AML-193 (cell line): Measurements from ENCODE around the gene TMTC1.
"Not testable (repeated sequence)": the region's sequence is repeated elsewhere in the genome, so short reads cannot be mapped to it uniquely, and the experiment has no call there.

ENCODE experiments used
- DNase-seq, 2 experiments: peaks; one replicate each; lab custom pipeline; 2025; lab: John Stamatoyannopoulos, UW

Gene TMTC1

DNA sequence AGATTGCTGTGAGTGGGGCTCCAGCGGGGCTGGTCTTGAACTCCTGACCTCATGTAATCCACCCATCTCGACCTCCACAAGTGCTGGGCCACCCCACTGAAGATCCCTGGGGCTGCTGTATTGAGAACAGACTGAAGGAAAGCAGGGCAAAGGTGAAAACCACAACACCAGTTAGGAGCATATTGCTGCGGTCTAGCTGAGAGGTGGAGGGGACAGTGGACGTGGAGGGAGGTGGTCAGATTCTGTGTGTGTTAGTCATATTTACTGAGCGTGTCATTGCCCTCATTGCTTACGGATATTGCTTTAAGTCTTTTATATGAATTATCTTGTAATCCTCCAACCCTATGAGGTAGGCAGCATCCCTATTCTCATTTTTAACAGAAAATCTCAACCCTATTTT is 217.3 kb downstream of the TMTC1 start:
- no peak for DNase-seq

DNA sequence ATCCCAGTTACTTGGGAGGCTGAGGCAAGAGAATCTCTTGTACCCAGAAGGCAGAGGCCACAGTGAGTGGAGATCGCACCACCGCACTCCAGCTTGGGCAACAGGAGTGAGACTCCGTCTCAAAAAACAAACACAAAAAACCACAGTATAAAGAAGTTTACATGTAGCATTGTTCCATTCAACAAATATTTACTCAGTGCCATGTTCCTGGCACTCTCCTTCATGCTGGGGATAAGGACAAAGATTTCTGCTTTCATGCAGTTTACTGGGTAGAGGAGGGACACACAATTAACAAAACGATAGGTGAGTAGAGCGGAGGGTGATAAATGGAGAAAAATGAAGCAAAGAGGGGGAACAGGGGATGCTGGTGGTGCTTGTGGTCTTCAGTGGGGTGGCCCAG is 218.0 kb downstream of the TMTC1 start:
- no peak for DNase-seq

DNA sequence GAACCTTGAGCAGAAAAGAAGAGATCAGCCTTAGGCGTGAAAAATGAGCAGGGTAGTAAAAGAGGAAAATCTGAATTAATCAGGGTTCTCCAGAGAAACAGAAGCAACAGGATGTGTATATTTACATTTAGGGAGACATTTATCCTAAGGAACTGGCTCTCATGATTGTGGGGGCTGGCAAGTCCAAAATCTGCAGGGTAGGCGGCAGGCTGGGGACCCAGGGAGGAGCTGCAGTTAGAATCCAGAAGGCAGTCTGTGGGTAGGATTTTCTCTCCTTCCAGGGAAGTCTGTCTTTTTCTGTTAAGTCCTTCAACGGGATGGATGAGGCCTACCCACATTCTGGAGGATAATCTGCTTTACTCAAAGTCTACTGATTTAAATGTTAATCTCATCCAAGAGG is 218.8 kb downstream of the TMTC1 start:
- DNase-seq = no peak

DNA sequence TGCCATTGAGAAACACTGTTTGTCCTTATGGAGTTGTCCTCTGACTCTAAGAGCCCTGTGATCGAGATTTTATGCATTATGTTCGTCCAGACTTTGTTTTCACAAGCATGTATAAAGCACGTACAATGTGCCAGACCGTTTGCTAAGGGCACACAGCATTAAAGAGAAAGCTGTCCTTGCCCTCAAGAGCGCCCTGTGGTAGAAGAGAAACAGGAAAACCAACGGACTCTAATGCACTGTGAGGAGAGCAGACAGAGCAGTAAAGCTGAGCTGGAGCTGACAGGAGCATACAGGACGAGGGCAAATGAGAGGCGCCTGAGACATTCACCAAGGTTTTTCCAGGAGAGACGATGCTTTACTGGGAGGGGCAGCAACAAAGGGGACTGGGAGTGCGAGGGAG is 220.1 kb downstream of the TMTC1 start:
- DNase-seq = no peak

DNA sequence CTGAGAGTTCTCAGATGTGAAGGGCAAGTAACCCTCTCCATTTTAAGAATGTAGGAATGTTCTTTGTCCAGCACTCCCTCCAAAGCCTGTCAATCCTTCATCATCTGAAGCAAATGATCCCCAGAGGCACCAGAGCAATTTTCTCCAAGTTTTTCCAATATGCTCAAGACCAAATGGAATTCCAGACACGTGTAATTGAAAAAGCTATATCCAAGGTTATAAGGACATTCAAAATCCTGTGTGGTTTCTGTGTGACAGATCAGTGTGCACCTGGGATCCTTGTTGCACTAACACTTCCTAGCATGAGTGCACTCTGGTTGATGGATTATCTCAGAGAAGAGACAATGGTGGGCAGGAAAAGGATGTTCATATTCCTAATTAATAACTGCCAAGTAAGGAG is 220.7 kb downstream of the TMTC1 start:
- DNase-seq = no peak

DNA sequence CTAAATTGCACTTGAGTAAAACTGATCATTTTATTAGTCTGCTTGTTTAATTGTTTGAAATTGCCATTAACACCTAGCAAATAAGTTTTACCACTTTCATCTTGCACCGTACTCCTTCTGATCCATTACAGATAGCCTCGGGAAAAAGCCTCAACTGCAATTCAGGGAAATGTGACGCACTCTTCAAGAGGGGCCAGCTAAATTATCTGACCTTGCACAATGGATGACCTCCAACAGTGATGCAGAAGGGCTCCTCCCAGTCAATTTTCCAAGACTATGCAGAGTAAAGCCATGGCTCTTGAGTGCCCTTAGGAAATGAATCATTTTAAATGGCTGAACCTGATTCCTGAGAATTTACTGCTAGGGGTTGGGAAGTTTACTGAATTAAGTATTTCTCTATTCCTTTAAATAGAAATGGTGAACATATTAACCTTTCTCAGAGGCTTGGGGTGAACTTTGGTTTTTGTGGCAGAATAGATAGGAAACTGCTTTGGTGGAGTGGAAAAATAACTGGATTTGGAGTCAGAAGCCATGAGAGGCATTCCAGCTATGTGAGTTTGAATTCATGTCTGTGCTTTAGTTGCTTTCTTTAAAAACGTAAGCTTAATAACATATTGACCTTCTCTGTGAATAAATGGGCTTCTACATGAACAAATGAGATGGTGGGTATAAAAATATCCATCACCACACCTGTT is 221.5 kb downstream of the TMTC1 start:
- no peak for DNase-seq

DNA sequence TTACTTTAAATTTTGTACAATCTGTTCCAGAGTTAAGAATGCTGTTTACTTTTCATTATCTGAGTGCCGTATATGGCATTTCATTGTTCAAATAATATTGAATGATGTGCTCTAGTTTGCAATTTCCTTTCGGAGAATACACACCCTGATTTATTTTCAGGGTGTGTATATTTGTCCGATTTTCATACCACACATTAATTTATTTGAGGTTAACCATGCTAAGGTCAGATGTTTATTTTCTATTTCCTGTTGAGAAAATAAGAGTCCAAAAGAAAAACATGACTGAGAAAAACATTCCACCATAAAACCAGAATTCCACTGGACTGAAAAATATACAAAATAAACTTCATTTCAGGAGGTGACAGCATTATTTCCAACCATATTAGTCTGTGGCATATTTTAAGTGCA is 222.1 kb downstream of the TMTC1 start:
- DNase-seq = no peak

DNA sequence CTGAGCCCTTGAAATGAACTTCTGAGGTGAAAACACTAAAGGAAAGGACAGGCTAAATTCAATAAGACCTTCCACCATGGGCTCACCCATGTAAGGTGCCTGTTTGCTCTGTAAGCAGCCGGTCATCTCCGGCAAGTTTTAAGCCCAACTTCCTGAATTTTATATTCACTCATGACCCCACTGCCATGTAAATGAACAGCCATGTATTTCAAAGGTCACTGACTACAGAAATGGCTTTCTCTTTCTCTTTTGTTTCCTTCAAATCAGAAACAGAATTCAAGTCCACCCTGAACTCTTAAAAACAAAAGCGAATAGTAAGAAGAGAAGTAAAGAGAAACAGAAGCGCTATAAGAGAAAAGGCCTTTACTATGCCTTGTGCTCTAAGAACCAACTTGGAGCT is 224.5 kb downstream of the TMTC1 start:
- DNase-seq = no peak

DNA sequence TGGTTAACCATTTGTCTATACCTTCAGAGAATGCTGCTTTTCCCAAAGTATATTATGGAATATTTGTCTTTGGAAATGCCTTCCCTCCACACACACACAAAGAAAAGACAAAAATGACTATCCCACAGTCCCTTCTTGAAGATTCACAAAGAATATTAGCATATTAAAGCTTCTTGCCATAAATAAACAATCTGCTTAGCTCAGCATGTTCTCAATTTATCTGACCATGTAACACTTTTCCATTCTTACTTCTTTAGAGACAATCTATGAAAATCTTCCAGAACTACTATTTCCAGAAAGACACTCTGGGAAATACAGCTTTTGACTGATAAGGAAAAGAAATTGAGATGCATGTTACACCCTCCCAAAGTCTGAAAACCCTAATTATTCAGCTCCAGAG is 227.4 kb downstream of the TMTC1 start:
- no peak for DNase-seq

DNA sequence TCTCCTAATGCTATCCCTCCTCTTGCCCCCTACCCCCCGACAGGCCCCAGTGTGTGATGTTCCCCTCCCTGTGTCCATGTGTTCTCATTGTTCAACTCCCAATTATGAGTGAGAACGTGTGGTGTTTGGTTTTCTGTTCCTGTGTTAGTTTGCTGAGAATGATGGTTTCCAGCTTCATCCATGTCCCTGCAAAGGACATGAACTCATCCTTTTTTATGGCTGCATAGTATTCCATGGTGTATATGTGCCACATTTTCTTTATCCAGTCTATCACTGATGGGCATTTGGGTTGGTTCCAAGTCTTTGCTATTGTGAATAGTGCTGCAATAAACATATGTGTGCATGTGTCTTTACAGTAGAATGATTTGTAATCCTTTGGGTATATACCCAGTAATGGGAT is 228.3 kb downstream of the TMTC1 start:
- DNase-seq = not testable (repeated sequence)

DNA sequence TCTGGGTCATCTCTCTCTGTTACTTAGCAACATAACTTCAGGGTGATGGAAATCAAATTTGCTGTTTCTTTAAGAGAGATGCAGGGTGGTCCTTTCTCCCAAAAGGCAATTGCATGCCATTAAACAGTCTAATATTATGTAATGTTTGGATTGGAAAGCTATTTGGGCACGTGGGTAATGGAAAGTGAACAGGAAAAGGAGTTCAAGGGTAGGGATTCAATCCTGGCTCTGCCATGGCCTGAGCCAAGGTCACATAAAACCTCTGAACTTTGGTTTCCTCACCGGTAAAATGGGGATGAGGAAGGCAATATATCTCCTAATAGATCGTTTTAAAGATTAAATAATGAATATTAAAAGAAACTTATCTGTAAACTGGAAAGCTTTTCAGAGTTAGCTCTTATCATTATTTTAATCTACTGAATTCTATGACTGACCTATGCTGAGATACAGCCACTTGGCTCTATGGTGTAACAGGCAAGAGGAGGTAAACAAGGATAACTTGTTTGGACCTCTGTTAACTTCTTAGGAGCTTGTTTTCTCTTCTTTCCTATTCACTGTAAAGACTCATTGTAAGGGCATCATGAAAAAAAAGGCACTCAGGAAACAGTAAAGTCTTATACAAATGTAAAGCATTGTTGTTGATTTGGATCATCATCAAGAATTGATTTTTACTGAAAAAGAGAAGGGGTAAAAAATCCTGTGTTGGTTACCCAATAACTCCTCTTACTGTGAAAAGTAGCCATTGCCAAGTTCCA is 230.6 kb downstream of the TMTC1 start:
- no peak for DNase-seq

DNA sequence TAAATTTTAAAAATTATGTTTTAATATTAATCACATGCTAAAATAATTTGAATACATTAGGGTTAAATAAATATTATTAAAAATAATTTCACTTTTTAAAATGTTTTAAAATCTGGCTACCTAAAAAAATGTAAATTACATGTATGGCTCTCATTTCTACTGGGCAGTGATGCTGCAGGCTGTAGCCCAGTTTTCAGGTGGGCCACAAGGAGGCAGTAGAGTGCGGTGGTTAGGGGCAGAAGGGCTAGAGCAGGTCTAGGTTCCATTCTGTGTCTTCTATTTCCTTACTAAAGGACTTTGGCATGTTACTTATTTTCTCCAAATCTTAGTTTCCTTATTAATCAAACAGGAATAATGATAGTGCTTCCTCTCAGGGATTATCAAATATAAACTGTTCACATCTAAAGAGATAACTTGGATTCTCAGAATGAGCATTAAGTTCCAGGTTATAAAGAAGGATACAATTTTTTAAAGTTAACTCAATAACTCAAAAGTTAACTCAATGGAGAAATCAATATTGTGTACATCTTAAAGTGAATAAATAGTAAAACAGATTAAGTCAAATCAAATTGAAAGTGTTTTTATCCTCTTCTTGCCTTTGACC is 231.3 kb downstream of the TMTC1 start:
- peak; percentile 50 to 56 for DNase-seq

DNA sequence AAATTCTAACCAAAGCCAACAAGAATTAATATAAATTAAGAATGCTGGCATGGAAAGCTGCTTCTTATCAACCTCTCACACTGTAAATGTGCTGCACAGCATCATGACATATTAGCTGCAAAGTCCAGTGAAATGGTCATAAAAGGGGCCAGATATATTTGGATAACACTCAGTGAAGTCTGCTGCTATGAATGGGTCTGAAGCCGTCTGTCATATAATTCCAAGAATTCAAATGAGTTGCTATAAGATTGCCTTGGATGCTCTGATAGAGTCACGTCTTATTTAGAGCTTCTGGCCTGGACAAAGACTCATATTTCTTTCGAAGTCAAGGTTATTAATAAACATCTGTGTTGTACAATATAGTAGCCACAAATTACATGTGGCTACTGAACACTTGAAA is 231.9 kb downstream of the TMTC1 start:
- no peak for DNase-seq

DNA sequence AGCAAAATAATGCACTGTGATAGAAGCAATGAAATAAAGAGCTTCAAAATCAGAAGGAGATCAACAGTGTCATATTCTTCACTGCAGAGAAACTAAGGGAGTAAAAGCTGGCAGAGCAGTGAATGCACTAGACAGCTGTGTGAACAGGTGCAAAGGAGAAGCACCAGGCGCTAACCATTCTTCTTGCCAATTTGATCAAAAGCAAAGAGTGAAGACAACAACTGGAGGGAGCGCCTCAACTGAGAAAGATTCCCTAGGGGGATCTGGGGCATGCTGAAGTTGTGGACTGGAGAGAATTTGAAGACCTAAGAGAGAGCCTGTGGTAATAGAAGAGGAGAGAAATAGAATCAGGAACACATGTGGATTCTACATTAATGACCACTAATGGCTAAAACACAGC is 235.9 kb downstream of the TMTC1 start:
- no peak for DNase-seq

DNA sequence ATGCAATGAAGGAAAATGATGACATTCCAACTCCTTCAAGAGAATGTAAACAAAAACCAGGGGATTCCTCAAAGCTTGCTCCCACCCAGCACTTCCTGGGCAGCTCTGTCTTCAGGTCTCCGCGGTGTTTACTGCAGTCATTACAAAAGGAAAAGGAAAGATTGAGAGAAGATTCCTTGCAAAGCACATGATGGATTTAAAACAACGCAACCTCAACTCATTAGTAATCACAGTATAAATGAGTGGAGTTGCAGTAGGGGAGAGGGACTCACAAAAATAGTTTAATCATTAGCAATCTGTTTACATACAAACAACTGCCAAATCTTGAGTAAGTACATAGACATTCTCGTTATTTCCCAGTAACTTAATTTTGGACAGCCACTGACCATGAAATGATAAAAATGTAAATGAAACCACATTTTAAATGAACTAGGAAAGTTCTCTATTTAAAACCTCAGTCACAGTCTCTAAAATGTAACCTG is 236.6 kb downstream of the TMTC1 start:
- DNase-seq = no peak

DNA sequence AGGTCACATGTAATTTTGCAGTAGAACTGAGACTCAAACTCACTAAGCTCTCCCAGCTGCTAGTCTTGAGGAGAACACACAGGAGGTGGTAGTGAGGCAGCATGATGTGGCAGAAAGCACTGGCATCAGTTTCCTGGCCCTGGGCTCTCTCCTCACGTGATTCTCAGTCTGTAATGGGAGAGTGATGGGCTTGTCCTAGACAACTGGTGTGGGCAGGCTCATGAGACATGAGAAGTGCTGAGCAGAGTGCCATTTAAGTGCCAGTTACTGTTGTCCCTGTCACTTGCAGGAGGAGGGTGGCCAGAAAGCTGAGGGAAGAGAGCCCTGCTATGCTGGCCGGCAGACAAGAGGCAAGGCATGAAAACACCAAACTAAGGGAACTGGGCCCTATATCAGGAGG is 237.7 kb downstream of the TMTC1 start:
- DNase-seq = no peak

DNA sequence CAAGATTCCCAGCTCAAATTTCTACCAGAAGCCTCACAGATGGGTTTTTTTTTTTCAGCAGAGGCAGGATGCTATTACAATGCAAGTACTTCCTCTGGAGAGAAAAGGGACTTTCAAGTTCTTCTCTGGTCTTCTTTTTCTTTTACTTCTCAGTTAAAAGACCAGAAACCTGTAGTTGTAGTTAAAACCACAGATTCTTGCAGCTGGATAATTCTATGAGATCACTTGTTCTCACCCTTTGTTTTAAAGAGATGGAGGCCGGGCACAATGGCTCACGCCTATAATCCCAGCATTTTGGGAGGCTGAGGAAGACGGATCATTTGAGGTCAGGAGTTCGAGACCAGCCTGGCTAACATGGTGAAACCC is 238.7 kb downstream of the TMTC1 start:
- DNase-seq = no peak

DNA sequence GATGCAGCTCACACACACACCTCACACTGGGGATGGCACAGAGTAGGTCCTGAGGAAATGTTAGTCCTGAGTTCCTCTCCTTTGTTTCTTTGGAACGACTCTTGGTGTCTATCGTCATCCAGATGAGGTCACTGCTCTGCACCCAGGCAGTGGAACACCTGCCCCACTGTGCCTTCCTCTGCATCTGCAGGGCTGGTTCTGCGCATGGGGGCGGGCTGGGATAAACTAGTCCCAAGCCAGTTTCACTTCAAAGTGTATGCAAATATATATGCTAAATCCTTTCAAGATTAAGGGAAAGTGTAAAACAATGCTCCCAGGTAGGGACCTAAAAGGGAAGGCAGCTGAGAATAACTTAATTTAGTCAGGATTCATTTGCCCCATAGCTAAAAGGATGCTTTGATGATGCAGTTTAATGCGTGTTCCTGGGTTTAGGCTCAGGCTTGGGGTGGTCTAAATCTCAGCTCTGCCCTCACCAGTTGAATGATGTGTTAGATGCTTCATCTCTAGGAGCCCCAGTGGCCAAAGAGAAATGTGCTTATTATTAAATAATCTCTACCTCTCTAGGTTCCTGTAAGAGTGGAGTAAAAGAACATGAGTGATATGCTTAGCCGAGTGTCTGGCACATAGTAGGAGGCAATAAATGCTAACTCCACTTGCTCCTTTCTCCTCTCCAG is 239.2 kb downstream of the TMTC1 start:
- DNase-seq = no peak

DNA sequence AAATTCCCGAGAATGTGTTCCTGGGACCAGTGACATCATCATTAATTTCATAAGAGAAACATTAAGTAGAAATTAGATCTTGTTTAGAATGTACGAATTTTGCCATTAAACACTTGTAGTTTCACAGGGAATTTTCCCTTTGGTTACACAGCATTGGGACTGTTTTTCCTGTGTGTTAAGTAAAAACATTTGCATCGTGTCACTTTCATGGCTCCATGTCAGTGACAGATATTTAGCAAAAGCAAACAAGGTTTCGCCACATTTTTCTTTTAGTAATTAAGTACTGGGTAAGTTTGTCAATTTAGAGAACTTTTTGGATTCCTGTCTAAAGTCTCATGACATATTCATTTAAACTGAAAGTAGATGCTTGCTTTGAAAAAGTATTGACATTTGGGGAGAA is 240.7 kb downstream of the TMTC1 start:
- DNase-seq = no peak

DNA sequence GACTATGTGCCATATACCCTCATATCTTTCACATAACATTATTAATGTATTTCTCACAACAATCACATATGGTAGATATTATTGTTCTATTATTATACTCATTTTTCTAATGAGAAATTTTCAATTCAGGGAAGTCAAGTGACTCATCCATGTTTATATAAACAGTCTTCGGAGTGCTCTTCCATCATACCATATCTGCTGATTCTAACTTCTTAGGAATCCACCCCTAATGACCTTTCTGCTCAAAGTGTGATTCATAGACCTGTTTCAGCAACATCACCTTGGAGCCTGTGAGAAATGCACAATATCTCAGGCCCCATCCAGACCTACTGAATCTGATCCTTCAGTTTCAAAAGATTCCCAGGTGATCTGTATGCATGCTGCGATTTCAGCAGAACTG is 246.4 kb downstream of the TMTC1 start:
- DNase-seq = no peak

DNA sequence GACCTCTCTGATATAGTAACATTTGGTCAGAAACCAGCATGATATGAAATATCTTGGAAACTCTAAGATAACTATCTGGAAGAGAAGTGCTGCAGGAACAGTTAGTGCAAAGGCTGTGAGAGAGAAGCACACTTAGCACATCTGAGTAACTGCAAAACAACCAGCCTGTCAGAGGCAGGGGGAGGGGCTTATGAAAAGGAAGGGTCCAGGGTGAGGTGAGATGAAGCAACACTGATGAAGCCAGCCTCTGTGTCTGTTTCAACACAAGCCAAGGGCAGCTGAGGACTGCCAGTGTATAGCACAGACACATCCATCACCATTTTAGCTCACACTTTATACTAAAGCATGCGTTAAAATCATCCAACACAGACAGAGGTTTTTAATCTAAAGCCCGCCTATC is 248.8 kb downstream of the TMTC1 start:
- peak; percentile 12 to 29 for DNase-seq

DNA sequence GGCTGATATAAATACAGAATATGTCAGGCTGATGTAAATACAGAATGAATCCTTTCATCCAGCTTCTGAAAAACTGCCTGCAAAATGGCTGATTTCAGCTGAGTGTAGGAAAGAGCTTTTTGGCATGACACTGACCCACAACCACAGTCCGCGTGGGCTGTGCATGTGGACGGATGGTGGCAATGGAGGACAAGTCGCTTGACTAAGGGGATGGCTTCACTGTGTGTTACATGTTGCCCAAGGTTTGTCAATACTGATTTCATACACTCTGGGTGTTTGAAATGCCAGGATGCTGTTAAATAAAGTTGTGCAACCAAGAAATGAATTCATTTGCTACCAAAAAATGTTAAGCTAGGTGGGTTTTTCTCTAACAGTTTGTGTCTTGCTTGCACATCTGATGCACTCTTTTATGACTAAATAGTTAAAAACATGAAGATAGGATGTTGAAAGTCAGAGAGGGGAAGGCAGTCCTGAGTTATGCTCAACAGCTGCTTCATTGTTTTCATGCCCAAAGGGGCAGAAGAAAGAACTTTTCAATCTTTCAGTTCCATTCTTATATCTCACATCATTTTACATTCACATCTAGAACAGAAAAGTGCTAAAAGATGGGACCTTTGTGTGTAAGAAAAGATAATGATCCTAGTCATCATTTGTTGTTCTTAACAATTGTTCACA is 249.8 kb downstream of the TMTC1 start:
- DNase-seq = no peak
